AG09309 (cell line): ENCODE data around the gene CTIF.

Experiments used
- DNase-seq: peaks from one replicate; pipeline ENCODE4 v3.0.0-alpha.2; 2010; ENCODE audit warnings: low read depth
- H3K4me3 ChIP-seq: 2 replicates; pipeline ENCODE4 v1.5.1; 2011; ENCODE audit warnings: mild to moderate bottlenecking, low read depth, low read length, moderate library complexity; ENCODE audit not compliant: control insufficient read depth
- TF ChIP-seq, protein P1 (sequence below): IDR thresholded peaks from 2 replicates; pipeline ENCODE4 v1.5.1; 2011; ENCODE audit warnings: mild to moderate bottlenecking, low read depth, low read length, inconsistent platforms; ENCODE audit not compliant: insufficient read depth, control insufficient read depth; ENCODE audit errors: missing control alignments

The CTIF gene

GRCh38 chr18:48697441-48697840 is 158.6 kb downstream of the CTIF start:
- DNase-seq, result no peak
- H3K4me3 ChIP-seq, result no peak overlapping the region
- TF ChIP-seq, protein P1, sequence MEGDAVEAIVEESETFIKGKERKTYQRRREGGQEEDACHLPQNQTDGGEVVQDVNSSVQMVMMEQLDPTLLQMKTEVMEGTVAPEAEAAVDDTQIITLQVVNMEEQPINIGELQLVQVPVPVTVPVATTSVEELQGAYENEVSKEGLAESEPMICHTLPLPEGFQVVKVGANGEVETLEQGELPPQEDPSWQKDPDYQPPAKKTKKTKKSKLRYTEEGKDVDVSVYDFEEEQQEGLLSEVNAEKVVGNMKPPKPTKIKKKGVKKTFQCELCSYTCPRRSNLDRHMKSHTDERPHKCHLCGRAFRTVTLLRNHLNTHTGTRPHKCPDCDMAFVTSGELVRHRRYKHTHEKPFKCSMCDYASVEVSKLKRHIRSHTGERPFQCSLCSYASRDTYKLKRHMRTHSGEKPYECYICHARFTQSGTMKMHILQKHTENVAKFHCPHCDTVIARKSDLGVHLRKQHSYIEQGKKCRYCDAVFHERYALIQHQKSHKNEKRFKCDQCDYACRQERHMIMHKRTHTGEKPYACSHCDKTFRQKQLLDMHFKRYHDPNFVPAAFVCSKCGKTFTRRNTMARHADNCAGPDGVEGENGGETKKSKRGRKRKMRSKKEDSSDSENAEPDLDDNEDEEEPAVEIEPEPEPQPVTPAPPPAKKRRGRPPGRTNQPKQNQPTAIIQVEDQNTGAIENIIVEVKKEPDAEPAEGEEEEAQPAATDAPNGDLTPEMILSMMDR, result no peak

- TF ChIP-seq, protein P1, result no peak
These were observed 159.9 kb downstream of the CTIF start for GRCh38 chr18:48698707-48699106.

GRCh38 chr18:48699761-48700160 is 160.9 kb downstream of the CTIF start:
- no peak for DNase-seq
- TF ChIP-seq, protein P1, result no peak
- no peak overlapping the region for H3K4me3 ChIP-seq

More at GRCh38 chr18:48698707-48699106, 159.9 kb downstream of the CTIF start:
- no peak overlapping the region for H3K4me3 ChIP-seq
- DNase-seq, result no peak

DNA sequence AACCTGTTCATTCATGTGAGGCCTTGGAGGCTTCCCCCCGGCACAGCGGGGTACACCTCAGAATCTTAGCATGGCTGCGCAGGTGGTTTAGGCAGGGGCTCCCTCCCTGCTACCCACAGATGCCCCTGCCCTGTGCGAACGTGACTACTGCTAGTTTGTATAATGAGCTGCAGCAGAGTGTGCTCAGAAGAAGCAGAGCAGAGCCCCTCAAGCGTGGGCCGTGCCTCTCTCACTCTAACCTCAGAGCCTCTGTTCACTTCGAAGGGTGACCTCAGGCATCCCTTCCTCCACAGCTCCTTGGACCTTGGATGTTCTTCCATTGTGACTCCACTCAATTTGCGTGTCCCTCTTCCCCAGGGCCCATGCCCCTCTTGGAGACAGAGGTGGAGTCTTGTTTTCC is 161.6 kb downstream of the CTIF start:
- H3K4me3 ChIP-seq, result no peak overlapping the region
- DNase-seq, result no peak
- TF ChIP-seq, protein P1, result no peak

- H3K4me3 ChIP-seq, result no peak overlapping the region
- no peak for DNase-seq
- TF ChIP-seq, protein P1, result no peak
These were observed 163.7 kb downstream of the CTIF start for GRCh38 chr18:48702346-48703027.

- no peak for DNase-seq
- TF ChIP-seq, protein P1, result no peak
- no peak overlapping the region for H3K4me3 ChIP-seq
These were observed 164.2 kb downstream of the CTIF start for GRCh38 chr18:48703028-48703386.
